Measurements from ENCODE around the gene RFX1.
"Not testable (repeated sequence)": the region's sequence is repeated elsewhere in the genome, so short reads cannot be mapped to it uniquely, and the experiment has no call there.

The RFX1 gene

GRCh38 chr19:13926715-13927114 is 79.4 kb downstream of the RFX1 start:
- no peaks in the 10 kb centered on the region for H3K79me2 ChIP-seq (ENCODE audit: low read length)
- TF ChIP-seq CTCF (IDR thresholded peaks at IDR 0.05; ENCODE audit: low read depth, low read length) (no peak), EZH2phosphoT487 (IDR thresholded peaks at IDR 0.05; ENCODE audit: low read depth) (no peak)

GRCh38 chr19:13926010-13926409 is 80.1 kb downstream of the RFX1 start:
- Histone ChIP-seq H2AFZ (ENCODE audit: low read depth, low read length) (no peak overlapping the region), H3K27me3 (ENCODE audit: low read depth, low read length) (no peaks in the 10 kb centered on the region), H4K20me1 (ENCODE audit: insufficient read depth, low read length) (no peaks in the 10 kb centered on the region), H3K36me3 (replicated peaks; ENCODE audit: low read depth, low read length) (peaks cover 29% of the 10 kb centered on the region), H3K79me2 (ENCODE audit: low read length) (no peaks in the 10 kb centered on the region), H3K27ac (ENCODE audit: low read length) (no peak overlapping the region), H3K9ac (ENCODE audit: low read length) (no peak overlapping the region), H3K4me1 (ENCODE audit: low read length) (no peaks in the 10 kb centered on the region; the same call in 1 of the 2 replicates), H3K9me3 (ENCODE audit: insufficient read depth, low read length) (no peaks in the 10 kb centered on the region), H3K4me3 (ENCODE audit: low read length) (no peak overlapping the region), H3K4me2 (ENCODE audit: low read length) (no peak overlapping the region)
- no peak for TF ChIP-seq EZH2phosphoT487 (IDR thresholded peaks at IDR 0.05; ENCODE audit: low read depth)
- TF ChIP-seq CTCF (IDR thresholded peaks at IDR 0.05; ENCODE audit: low read depth, low read length) = no peak

More at GRCh38 chr19:13926715-13927114, 79.4 kb downstream of the RFX1 start:
- no peak overlapping the region for H3K9ac ChIP-seq (ENCODE audit: low read length)
- no peaks in the 10 kb centered on the region for H4K20me1 ChIP-seq (ENCODE audit: insufficient read depth, low read length)
- H3K4me1 ChIP-seq (ENCODE audit: low read length) = no peaks in the 10 kb centered on the region
- no peaks in the 10 kb centered on the region for H3K27me3 ChIP-seq (ENCODE audit: low read depth, low read length)
- H3K27ac ChIP-seq (ENCODE audit: low read length) = no peak overlapping the region
- H3K4me2 ChIP-seq (ENCODE audit: low read length) = no peak overlapping the region
- H3K4me3 ChIP-seq (ENCODE audit: low read length) = no peak overlapping the region
- no peak overlapping the region for H2AFZ ChIP-seq (ENCODE audit: low read depth, low read length)
- H3K36me3 ChIP-seq (replicated peaks; ENCODE audit: low read depth, low read length) = peaks cover 21% of the 10 kb centered on the region
- no peaks in the 10 kb centered on the region for H3K9me3 ChIP-seq (ENCODE audit: insufficient read depth, low read length)

GRCh38 chr19:13923194-13923987 is 82.7 kb downstream of the RFX1 start:
- H4K20me1 ChIP-seq (ENCODE audit: insufficient read depth, low read length) = no peaks in the 10 kb centered on the region
- H2AFZ ChIP-seq (ENCODE audit: low read depth, low read length) = no peak overlapping the region
- peaks cover 45% of the 10 kb centered on the region for H3K36me3 ChIP-seq (replicated peaks; ENCODE audit: low read depth, low read length)
- H3K9me3 ChIP-seq (ENCODE audit: insufficient read depth, low read length) = no peaks in the 10 kb centered on the region
- H3K4me3 ChIP-seq (ENCODE audit: low read length) = no peak overlapping the region
- no peaks in the 10 kb centered on the region for H3K27me3 ChIP-seq (ENCODE audit: low read depth, low read length)
- H3K27ac ChIP-seq (ENCODE audit: low read length) = no peak overlapping the region
- no peaks in the 10 kb centered on the region; the same call in 1 of the 2 replicates for H3K4me1 ChIP-seq (ENCODE audit: low read length)
- TF ChIP-seq CTCF (IDR thresholded peaks at IDR 0.05; ENCODE audit: low read depth, low read length) (no peak), EZH2phosphoT487 (IDR thresholded peaks at IDR 0.05; ENCODE audit: low read depth) (no peak)
- no peak overlapping the region for H3K4me2 ChIP-seq (ENCODE audit: low read length)
- H3K9ac ChIP-seq (ENCODE audit: low read length) = no peak overlapping the region
- no peaks in the 10 kb centered on the region for H3K79me2 ChIP-seq (ENCODE audit: low read length)

- not testable (repeated sequence) for H2AFZ ChIP-seq (ENCODE audit: low read depth, low read length); H3K27ac ChIP-seq (ENCODE audit: low read length); H3K4me3 ChIP-seq (ENCODE audit: low read length); H3K27me3 ChIP-seq (ENCODE audit: low read depth, low read length); H4K20me1 ChIP-seq (ENCODE audit: insufficient read depth, low read length); H3K4me2 ChIP-seq (ENCODE audit: low read length); H3K9ac ChIP-seq (ENCODE audit: low read length); H3K9me3 ChIP-seq (ENCODE audit: insufficient read depth, low read length); H3K4me1 ChIP-seq (ENCODE audit: low read length); H3K79me2 ChIP-seq (ENCODE audit: low read length)
- H3K36me3 ChIP-seq (replicated peaks; ENCODE audit: low read depth, low read length) = peaks cover 43% of the 10 kb centered on the region
Observed at GRCh38 chr19:13922118-13922517, 84.0 kb downstream of the RFX1 start.

All from OCI-LY3 (cell line).